GM18873 (cell line): ENCODE results near the gene LITAFD.
A peak's percentile ranks its signal among the peaks of the same experiment; 100 is the strongest.

Source experiments
- ATAC-seq: cut with Tn5 transposase; IDR thresholded peaks from one replicate; pipeline ENCODE4 v1.9.1; 2021; ENCODE audit warnings: mild to moderate bottlenecking, moderate library complexity, moderate number of reproducible peaks; ENCODE audit not compliant: unreplicated experiment, low FRiP score

LITAFD gene

DNA sequence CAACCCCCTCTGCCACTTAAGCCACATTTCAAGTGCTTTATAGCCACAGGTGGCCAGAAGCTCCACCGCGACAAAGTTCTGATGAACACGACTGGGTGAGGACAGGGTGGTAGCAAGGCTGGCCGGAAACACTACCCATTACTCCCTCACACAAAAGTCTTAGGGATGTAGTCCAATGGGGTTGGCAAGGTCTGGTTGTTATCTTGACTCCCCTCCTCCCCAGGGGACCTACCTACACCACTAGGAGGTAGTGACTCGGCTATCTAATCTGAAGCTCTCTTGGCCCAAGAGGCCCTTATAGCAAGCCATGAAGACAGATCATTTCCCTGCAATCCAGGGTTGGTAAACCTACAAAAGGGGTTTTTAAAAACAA lies 8.4 kb downstream of the LITAFD start:
- no peak for ATAC-seq

GRCh38 chr16:8892101-8892575 lies 10.0 kb downstream of the LITAFD start:
- peak; percentile 13 for ATAC-seq

DNA sequence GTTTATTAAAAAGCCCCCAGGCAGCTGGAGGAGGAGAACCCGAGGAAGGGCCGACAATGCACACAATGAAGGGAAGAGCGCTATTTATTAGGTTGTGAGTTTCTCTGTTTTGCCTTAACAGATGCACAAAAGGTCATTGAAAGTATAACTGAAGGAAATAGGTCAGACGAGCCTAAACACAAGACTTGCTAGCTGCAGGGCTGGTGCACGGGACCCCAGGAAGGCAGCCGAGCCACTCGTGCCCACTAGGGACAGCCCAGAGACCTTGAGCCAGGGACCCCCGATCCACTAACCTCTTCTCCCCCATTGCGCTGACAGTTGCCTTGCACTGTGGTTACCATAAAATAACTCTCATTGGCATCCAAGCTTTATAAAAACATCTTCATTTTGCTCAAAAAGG lies 11.3 kb downstream of the LITAFD start:
- no peak for ATAC-seq

GRCh38 chr16:8893976-8894690 lies 12.0 kb downstream of the LITAFD start:
- ATAC-seq = no peak

- no peak for ATAC-seq
Observed at GRCh38 chr16:8894736-8895334, 12.7 kb downstream of the LITAFD start.

GRCh38 chr16:8898660-8899318 lies 16.6 kb downstream of the LITAFD start:
- no peak for ATAC-seq

- ATAC-seq = no peak
Observed at GRCh38 chr16:8899709-8900317, 17.7 kb downstream of the LITAFD start.

GRCh38 chr16:8900343-8900742 lies 18.2 kb downstream of the LITAFD start:
- no peak for ATAC-seq

GRCh38 chr16:8901320-8901861 lies 19.2 kb downstream of the LITAFD start:
- ATAC-seq = no peak

- no peak for ATAC-seq
Observed at GRCh38 chr16:8903004-8903403, 20.9 kb downstream of the LITAFD start.

- no peak for ATAC-seq
Observed at GRCh38 chr16:8904018-8904430, 21.9 kb downstream of the LITAFD start.

DNA sequence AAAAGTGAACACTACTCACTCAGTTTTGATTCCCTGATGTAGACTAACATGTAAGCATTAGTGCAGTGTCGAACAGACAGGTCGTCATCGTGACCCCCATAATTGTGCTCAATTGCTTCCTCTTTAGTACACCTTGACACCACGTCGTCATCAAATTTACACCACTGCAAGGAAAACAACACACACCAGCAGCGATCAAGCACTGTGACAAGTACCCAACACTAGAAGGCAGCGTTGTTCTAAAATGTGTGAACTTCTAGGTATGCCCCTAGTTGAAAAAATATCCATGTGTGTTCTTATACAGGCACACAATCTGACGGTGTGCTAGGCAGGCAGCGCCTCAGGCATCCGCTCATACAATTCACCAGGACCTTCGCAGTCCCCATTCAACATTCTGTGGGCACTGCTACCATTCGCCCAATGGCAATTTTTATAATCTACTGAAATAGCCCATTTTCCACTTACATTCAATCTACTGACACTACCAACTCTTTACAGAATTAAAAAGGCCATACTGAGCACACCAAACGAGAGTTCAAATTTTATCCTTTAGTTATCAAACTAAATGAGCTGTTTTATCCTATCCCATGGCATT lies 23.1 kb downstream of the LITAFD start:
- ATAC-seq = no peak

- no peak for ATAC-seq
Observed at GRCh38 chr16:8905795-8906591, 23.8 kb downstream of the LITAFD start.

GRCh38 chr16:8907096-8907495 lies 24.9 kb downstream of the LITAFD start:
- ATAC-seq = no peak

- ATAC-seq = no peak
Observed at GRCh38 chr16:8908810-8909468, 26.8 kb downstream of the LITAFD start.

DNA sequence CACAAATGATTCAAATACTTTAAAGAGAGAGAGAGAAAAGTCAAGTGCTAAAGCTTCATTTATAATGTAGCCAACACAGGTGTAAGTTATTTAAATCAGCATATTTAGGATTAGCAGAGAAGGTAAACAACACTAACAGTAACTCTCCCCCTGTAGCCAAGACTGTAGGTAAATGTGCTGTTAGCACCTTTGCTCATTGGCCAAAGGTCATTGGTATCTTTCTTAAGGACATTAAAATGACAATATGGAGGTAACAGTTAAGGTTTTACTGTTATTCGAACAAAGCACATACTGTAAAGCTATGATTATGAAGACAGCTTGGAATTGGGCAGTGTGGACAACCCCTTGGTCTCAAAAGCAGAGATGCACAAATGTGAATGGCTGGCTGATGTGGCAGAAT lies 28.7 kb downstream of the LITAFD start:
- no peak for ATAC-seq

DNA sequence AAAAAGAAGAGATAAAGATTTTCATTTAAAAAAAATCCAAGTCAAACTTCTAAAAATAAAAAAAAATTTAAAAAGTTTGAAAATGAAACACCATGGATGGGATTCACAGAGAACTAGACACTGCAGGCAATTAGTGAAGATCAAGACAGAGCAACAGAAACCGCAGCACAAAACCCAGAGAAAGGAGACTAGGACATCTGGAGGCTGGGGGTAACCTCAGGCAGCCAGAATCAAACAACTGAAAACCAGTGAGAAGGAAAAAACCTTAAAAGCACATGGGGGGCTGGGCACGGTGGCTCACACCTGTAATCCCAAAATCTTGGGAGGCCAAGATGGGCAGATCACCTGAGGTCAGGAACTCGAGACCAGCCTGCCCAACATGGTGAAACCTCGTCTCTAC lies 30.6 kb downstream of the LITAFD start:
- ATAC-seq = no peak

DNA sequence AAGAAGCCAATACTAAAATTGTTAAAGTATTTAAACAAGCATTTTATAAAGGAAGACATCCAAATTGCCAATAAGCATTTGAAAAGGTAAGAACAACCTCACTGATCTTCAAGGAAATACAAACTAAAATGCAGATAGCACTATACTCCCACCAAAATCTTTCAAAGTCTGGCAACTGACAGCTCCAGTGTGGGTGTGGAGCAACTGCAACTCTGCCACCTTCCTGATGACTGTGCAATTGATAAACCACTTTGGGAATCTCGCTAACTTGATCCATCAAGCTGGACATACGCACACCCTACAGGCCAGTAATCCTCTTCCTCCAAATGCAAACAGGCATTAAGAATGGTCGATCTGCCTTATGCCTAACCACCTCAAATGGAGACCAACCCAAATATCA lies 31.9 kb downstream of the LITAFD start:
- ATAC-seq = no peak

DNA sequence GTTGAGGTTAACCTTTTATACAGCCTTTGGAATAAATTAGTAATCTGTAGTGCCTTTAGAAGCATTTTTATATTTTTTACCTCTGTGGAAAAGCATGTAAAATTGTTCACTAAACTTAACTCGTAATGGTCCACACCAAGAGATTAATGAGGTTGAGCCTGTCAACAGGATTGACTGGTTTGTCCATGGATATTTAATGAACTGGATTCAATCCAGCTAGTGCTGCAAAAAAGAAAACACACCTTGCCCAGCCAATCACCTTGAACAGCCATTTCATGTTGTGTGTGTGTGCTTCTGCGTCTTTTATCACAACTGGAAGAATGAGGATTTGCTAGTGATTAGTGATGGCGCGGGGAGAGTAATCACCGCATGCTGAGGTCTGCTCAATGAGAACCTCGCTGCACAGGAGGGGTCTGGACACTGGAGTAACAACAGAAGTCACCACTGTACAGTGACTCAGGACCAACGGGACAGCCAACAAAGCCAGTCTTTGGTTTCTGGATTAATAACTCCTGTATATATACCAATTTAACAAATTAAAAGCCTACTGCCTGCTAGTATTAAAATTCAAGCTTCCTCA lies 33.7 kb downstream of the LITAFD start:
- ATAC-seq = no peak
